SU-DHL-6 (cell line): ENCODE measurements around the gene SYNJ2.

Source experiments
- H2AFZ ChIP-seq: fragments of 200-600 bp; sonication (generic); 2 replicates; pipeline ENCODE4 v1.6.1; 2014; ENCODE audit warnings: low read depth, mild to moderate bottlenecking, moderate library complexity, mixed read lengths, antibody characterized with exemption, low read length; ENCODE audit not compliant: severe bottlenecking
- H3F3A ChIP-seq: fragments of 200-600 bp; shearing (Covaris generic); 2 replicates; pipeline ENCODE4 v1.6.0; 2016; ENCODE audit warnings: antibody characterized with exemption, mild to moderate bottlenecking; ENCODE audit not compliant: insufficient read depth
- H3K27ac ChIP-seq: fragments of 200-600 bp; sonication (generic); 2 replicates; pipeline ENCODE4 v1.5.1; 2016; ENCODE audit warnings: low read depth, mild to moderate bottlenecking, low read length, moderate library complexity, mixed read lengths
- H3K27me3 ChIP-seq: fragments of 200-600 bp; sonication (generic), shearing (Covaris generic); 2 replicates; pipeline ENCODE4 v1.6.0; 2014; ENCODE audit warnings: mild to moderate bottlenecking, low read length
- H3K36me3 ChIP-seq: fragments of 200-600 bp; sonication (generic); 2 replicates; pipeline ENCODE4 v1.6.1; 2014; ENCODE audit warnings: mild to moderate bottlenecking, low read length, mixed read lengths
- H3K4me2 ChIP-seq: fragments of 300-600, 200-600 bp; shearing (Covaris generic), sonication (generic); 2 replicates; pipeline ENCODE4 v1.6.0; 2014; ENCODE audit warnings: low read length, low read depth, mild to moderate bottlenecking; ENCODE audit not compliant: poor library complexity, severe bottlenecking
- H3K4me3 ChIP-seq: fragments of 200-600 bp; sonication (generic); 2 replicates; pipeline ENCODE4 v1.5.1; 2014; ENCODE audit warnings: antibody characterized with exemption, low read length, mild to moderate bottlenecking, mixed read lengths; ENCODE audit not compliant: insufficient read depth, poor library complexity, severe bottlenecking
- H3K79me2 ChIP-seq: fragments of 200-600 bp; sonication (generic); 2 replicates; pipeline ENCODE4 v1.6.1; 2014; ENCODE audit warnings: mild to moderate bottlenecking, low read length, moderate library complexity; ENCODE audit not compliant: insufficient read depth
- H3K9ac ChIP-seq: fragments of 200-600 bp; sonication (generic); 2 replicates; pipeline ENCODE4 v1.7.0; 2014; ENCODE audit warnings: mild to moderate bottlenecking, low read length
- H3K9me2 ChIP-seq: fragments of 200-600 bp; sonication (generic); replicated peaks from 2 replicates; pipeline ENCODE4 v1.6.1; 2014; ENCODE audit warnings: low read length; ENCODE audit not compliant: insufficient read depth
- H3K9me3 ChIP-seq: fragments of 200-600 bp; sonication (generic); 2 replicates; pipeline ENCODE4 v1.6.1; 2014; ENCODE audit warnings: low read length, mixed read lengths; ENCODE audit not compliant: insufficient read depth
- H4K20me1 ChIP-seq: fragments of 200-600 bp; sonication (generic); 2 replicates; pipeline ENCODE4 v1.6.1; 2014; ENCODE audit warnings: low read depth, mild to moderate bottlenecking, antibody characterized with exemption, low read length, moderate library complexity, mixed read lengths
- CTCF ChIP-seq: fragments of 200-600 bp; sonication (generic); IDR thresholded peaks from one replicate; pipeline ENCODE4 v1.5.1; 2017; ENCODE audit warnings: antibody characterized with exemption, mild to moderate bottlenecking, low read length, moderate library complexity; ENCODE audit not compliant: insufficient read depth, poor library complexity, severe bottlenecking
- EZH2phosphoT487 ChIP-seq: fragments of 200-600 bp; sonication (generic), shearing (Covaris generic); conservative IDR thresholded peaks from 2 replicates; pipeline ENCODE4 v1.6.1; 2018; ENCODE audit warnings: mild to moderate bottlenecking, antibody characterized with exemption, low read length, moderate library complexity, mixed read lengths

Gene SYNJ2

GRCh38 chr6:158019416-158019815, 37.8 kb downstream of the SYNJ2 start:
- H3K4me2 ChIP-seq = no peak overlapping the region
- H2AFZ ChIP-seq = no peak overlapping the region
- no peaks in the 10 kb centered on the region for H4K20me1 ChIP-seq
- H3F3A ChIP-seq = no peaks in the 10 kb centered on the region
- H3K9ac ChIP-seq = no peak overlapping the region
- H3K79me2 ChIP-seq = no peaks in the 10 kb centered on the region
- H3K27me3 ChIP-seq = no peaks in the 10 kb centered on the region
- no peaks in the 10 kb centered on the region for H3K36me3 ChIP-seq
- no peaks in the 10 kb centered on the region for H3K9me3 ChIP-seq
- no peaks in the 10 kb centered on the region for H3K9me2 ChIP-seq
- no peak overlapping the region for H3K27ac ChIP-seq
- no peak overlapping the region for H3K4me3 ChIP-seq
- TF ChIP-seq EZH2phosphoT487 (no peak), CTCF (no peak)

GRCh38 chr6:158020272-158020711, 38.6 kb downstream of the SYNJ2 start:
- no peaks in the 10 kb centered on the region for H3F3A ChIP-seq
- H3K27me3 ChIP-seq = no peaks in the 10 kb centered on the region
- H3K4me2 ChIP-seq = no peak overlapping the region
- no peak overlapping the region for H3K9ac ChIP-seq
- H2AFZ ChIP-seq = no peak overlapping the region
- TF ChIP-seq CTCF = no peak
- no peak for TF ChIP-seq EZH2phosphoT487
- H3K9me2 ChIP-seq = no peaks in the 10 kb centered on the region
- H4K20me1 ChIP-seq = no peaks in the 10 kb centered on the region
- H3K4me3 ChIP-seq = no peak overlapping the region
- no peaks in the 10 kb centered on the region for H3K79me2 ChIP-seq
- H3K9me3 ChIP-seq = no peaks in the 10 kb centered on the region
- no peak overlapping the region for H3K27ac ChIP-seq
- no peaks in the 10 kb centered on the region for H3K36me3 ChIP-seq

GRCh38 chr6:158020811-158021210, 39.1 kb downstream of the SYNJ2 start:
- Histone ChIP-seq H4K20me1 (no peaks in the 10 kb centered on the region), H3K9me3 (no peaks in the 10 kb centered on the region), H3K4me3 (no peak overlapping the region), H3K4me2 (no peak overlapping the region), H2AFZ (no peak overlapping the region), H3K27ac (no peak overlapping the region), H3K36me3 (no peaks in the 10 kb centered on the region), H3K27me3 (no peaks in the 10 kb centered on the region), H3K79me2 (no peaks in the 10 kb centered on the region), H3K9ac (no peak overlapping the region), H3F3A (no peaks in the 10 kb centered on the region), H3K9me2 (no peaks in the 10 kb centered on the region)
- no peak for TF ChIP-seq EZH2phosphoT487
- TF ChIP-seq CTCF = no peak
